ENCODE measurements around the gene OR52H1. TPM values are rescaled to one million over a fixed set of nuclear protein-coding genes. Genes with fewer than 3 reads are reported as not detected.

OR52H1 gene
- total and polyA plus RNA-seq, 4 experiments from 2014 or later = not detected

DNA sequence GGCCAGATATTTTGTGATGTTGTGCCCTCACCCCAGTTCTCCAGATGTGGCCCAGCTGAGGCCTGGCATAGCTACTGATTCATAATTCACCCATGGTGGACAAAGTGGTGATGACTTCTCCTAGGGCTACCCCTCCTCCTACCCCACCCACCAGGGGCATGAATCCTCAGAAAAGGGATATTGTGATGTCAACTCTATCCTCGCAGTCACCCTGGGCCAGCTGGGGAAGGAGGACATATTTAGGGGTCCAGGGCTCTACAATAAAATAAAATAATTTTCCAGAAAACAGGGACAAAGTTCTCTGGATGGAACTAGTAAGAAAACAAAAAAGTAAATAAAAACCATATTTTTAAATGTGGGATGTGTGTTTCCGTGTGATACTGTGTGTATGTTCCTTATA, 31.7 kb downstream of the OR52H1 start, which contains the start of gene UBQLNL:
TSS of gene UBQLNL (minus strand) at position 101 of the 400 bp plus-strand sequence. CDS start 258 bp downstream, outside the sequence.
- Histone ChIP-seq H3K4me3 (ENCODE audit: low read length in 2 of 2) (no peak within 1 kb of the TSS), H3K27me3 (ENCODE audit: insufficient read depth, low read length) (no peaks in the 10 kb centered on the region), H3K36me3 (ENCODE audit: insufficient read depth, low read length) (no peaks in the 10 kb centered on the region), H3K27ac (ENCODE audit: low read depth, low read length) (no peak within 1 kb of the TSS), H3K9me3 (ENCODE audit: control insufficient read depth in 1 of 2, low read length in 2 of 2) (no peaks in the 10 kb centered on the region), H3K4me1 (ENCODE audit: insufficient read depth, low read length) (no peaks in the 10 kb centered on the region)
- Mint-ChIP-seq H3K27me3 (peaks cover 0 to 2% of the 10 kb centered on the region in 2 donors), H3K9me3 (no peaks in the 10 kb centered on the region), H3K4me3 (no peak within 1 kb of the TSS), H3K4me1 (no peaks in the 10 kb centered on the region), H3K27ac (no peak within 1 kb of the TSS), H3K36me3 (no peaks in the 10 kb centered on the region)
- POLR2A ChIA-PET (ENCODE audit: partially characterized antibody) = no interaction called here
- intact Hi-C loops (cut with micrococcal nuclease) = no loop called here
- DNase-seq = no peak
- CTCF ChIA-PET (ENCODE audit: partially characterized antibody) = no interaction called here

DNA sequence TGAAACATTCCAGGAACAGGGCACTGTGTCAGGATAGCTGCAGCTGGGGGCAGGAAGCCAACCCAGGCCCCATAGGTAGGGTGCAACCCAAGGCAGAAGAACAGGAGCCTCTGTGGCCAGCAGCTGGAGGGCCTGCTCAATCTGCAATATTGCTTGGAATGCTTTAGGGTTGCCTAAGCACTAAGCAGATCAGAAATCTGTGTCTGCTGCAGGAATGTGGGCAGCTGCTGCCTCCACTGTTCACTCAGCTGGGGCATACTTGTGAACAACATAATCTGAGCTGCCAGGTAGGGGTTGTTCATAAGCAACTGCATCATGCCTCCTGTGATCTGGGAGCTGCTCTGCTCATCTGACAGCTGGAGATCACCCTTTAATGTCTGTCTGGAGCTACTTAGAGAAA, 33.5 kb downstream of the OR52H1 start:
- H3K27ac ChIP-seq (ENCODE audit: low read depth, low read length) = no peak overlapping the region
- Mint-ChIP-seq H3K4me1 (no peaks in the 10 kb centered on the region), H3K27me3 (peaks cover 0 to 2% of the 10 kb centered on the region in 2 donors), H3K9me3 (no peaks in the 10 kb centered on the region), H3K27ac (no peak overlapping the region), H3K4me3 (no peak overlapping the region), H3K36me3 (no peaks in the 10 kb centered on the region)
- no peaks in the 10 kb centered on the region for H3K36me3 ChIP-seq (ENCODE audit: insufficient read depth, low read length)
- H3K9me3 ChIP-seq (ENCODE audit: control insufficient read depth in 1 of 2, low read length in 2 of 2) = no peaks in the 10 kb centered on the region
- no peak for DNase-seq
- H3K4me3 ChIP-seq (ENCODE audit: low read length in 2 of 2) = no peak overlapping the region
- POLR2A ChIA-PET (ENCODE audit: partially characterized antibody) = no interaction called here
- H3K4me1 ChIP-seq (ENCODE audit: insufficient read depth, low read length) = no peaks in the 10 kb centered on the region
- no peaks in the 10 kb centered on the region for H3K27me3 ChIP-seq (ENCODE audit: insufficient read depth, low read length)
- intact Hi-C loops (cut with micrococcal nuclease) = no loop called here
- CTCF ChIA-PET (ENCODE audit: partially characterized antibody) = no interaction called here

DNA sequence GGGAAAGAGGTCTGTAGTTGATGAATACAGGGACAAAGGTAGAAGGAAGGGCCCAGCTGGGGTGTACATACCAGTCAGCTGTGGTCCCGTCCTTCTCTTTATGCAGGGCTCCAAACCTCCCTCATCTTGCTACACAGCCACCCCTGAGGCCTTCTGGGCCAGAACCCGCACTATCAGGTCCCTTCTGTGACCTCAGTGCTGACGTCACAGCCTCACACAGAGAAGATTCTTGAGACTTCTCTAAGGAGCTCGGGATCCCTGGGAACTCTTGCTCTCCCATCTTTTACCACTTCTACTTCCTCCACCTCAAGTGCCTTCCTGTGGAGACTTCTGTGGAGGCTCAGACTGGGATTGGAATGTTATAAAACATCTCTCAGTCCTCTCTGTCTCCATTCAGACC, 38.5 kb downstream of the OR52H1 start, which contains the start of gene UBQLN3:
TSS of gene UBQLN3 (minus strand) at position 155 of the 400 bp plus-strand sequence. CDS start 399 bp downstream, outside the sequence.
- H3K27me3 Mint-ChIP-seq = peaks cover 8 to 9% of the 10 kb centered on the region in 2 donors
- H3K4me3 Mint-ChIP-seq = no peak within 1 kb of the TSS
- no peaks in the 10 kb centered on the region for H3K9me3 Mint-ChIP-seq
- H3K4me1 Mint-ChIP-seq = no peaks in the 10 kb centered on the region
- intact Hi-C loops (cut with micrococcal nuclease) = no loop called here
- no peak for DNase-seq
- Histone ChIP-seq H3K9me3 (ENCODE audit: control insufficient read depth in 1 of 2, low read length in 2 of 2) (no peaks in the 10 kb centered on the region), H3K36me3 (ENCODE audit: insufficient read depth, low read length) (no peaks in the 10 kb centered on the region), H3K4me3 (ENCODE audit: low read length in 2 of 2) (no peak within 1 kb of the TSS), H3K27me3 (ENCODE audit: insufficient read depth, low read length) (no peaks in the 10 kb centered on the region), H3K4me1 (ENCODE audit: insufficient read depth, low read length) (no peaks in the 10 kb centered on the region), H3K27ac (ENCODE audit: low read depth, low read length) (no peak within 1 kb of the TSS)
- no peaks in the 10 kb centered on the region for H3K36me3 Mint-ChIP-seq
- no peak within 1 kb of the TSS for H3K27ac Mint-ChIP-seq
- CTCF ChIA-PET (ENCODE audit: partially characterized antibody) = no interaction called here
- POLR2A ChIA-PET (ENCODE audit: partially characterized antibody) = no interaction called here

DNA sequence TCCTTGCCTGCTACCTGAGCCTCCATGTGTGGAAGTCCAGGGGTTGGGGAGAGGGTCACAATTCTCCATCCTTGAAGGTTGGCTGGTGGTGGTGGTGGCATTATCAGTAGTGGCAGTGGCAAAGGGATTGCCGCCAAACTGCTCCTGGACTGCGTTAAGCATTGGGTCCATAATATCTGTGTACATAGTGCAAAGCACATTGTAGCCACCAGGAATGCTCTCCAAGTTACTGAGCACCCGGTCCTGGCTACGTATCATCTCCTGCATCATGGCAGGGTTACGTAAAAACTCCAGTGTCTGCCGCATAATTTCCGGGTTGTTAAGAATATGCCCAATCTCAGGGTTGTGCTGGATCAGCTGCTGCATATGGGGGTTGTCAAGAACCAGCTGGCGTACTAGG, 39.7 kb downstream of the OR52H1 start:
- peaks cover 9 to 11% of the 10 kb centered on the region in 2 donors for H3K27me3 Mint-ChIP-seq

DNA sequence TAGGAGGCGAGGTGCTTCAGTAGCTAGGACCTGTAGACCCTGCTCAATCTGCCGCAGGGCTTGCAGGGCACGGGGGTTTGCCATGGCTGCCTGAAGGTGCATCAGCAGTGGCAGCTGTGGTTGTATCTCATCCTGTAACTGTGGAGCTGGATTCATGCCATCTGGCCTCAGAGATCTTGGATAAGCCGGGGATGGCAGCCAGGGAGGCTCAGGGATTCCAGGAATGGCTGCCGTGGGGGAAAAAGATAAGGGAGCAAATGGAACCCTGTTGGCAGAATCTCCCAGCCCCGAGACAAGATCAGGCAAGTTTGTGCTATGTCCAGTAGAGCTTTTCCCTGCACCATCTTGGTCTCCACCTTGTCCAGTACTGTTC, 40.4 kb downstream of the OR52H1 start:
- H3K27ac ChIP-seq (ENCODE audit: low read depth, low read length) = no peak overlapping the region
- no peaks in the 10 kb centered on the region for H3K4me1 ChIP-seq (ENCODE audit: insufficient read depth, low read length)
- no peak overlapping the region for H3K4me3 Mint-ChIP-seq
- no peaks in the 10 kb centered on the region for H3K27me3 ChIP-seq (ENCODE audit: insufficient read depth, low read length)
- H3K4me3 ChIP-seq (ENCODE audit: low read length in 2 of 2) = no peak overlapping the region
- H3K27ac Mint-ChIP-seq = no peak overlapping the region
- H3K36me3 ChIP-seq (ENCODE audit: insufficient read depth, low read length) = no peaks in the 10 kb centered on the region
- POLR2A ChIA-PET (ENCODE audit: partially characterized antibody) = no interaction called here
- CTCF ChIA-PET (ENCODE audit: partially characterized antibody) = no interaction called here
- H3K9me3 Mint-ChIP-seq = no peaks in the 10 kb centered on the region
- H3K9me3 ChIP-seq (ENCODE audit: control insufficient read depth in 1 of 2, low read length in 2 of 2) = no peaks in the 10 kb centered on the region
- peaks cover 8 to 11% of the 10 kb centered on the region in 2 donors for H3K27me3 Mint-ChIP-seq
- no peak for DNase-seq
- H3K36me3 Mint-ChIP-seq = no peaks in the 10 kb centered on the region
- intact Hi-C loops (cut with micrococcal nuclease) = no loop called here
- no peaks in the 10 kb centered on the region for H3K4me1 Mint-ChIP-seq

More for the DNA sequence above, 39.7 kb downstream of the OR52H1 start:
- no peaks in the 10 kb centered on the region for H3K36me3 ChIP-seq (ENCODE audit: insufficient read depth, low read length)
- H3K9me3 ChIP-seq (ENCODE audit: control insufficient read depth in 1 of 2, low read length in 2 of 2) = no peaks in the 10 kb centered on the region
- intact Hi-C loops (cut with micrococcal nuclease) = no loop called here
- H3K27ac Mint-ChIP-seq = no peak overlapping the region
- H3K27ac ChIP-seq (ENCODE audit: low read depth, low read length) = no peak overlapping the region
- H3K27me3 ChIP-seq (ENCODE audit: insufficient read depth, low read length) = no peaks in the 10 kb centered on the region
- H3K4me1 ChIP-seq (ENCODE audit: insufficient read depth, low read length) = no peaks in the 10 kb centered on the region
- DNase-seq = no peak
- ChIA-PET POLR2A (ENCODE audit: partially characterized antibody) (no interaction called here), CTCF (ENCODE audit: partially characterized antibody) (no interaction called here)
- H3K4me3 ChIP-seq (ENCODE audit: low read length in 2 of 2) = no peak overlapping the region
- no peaks in the 10 kb centered on the region for H3K9me3 Mint-ChIP-seq
- no peak overlapping the region for H3K4me3 Mint-ChIP-seq
- H3K4me1 Mint-ChIP-seq = no peaks in the 10 kb centered on the region
- no peaks in the 10 kb centered on the region for H3K36me3 Mint-ChIP-seq

DNA sequence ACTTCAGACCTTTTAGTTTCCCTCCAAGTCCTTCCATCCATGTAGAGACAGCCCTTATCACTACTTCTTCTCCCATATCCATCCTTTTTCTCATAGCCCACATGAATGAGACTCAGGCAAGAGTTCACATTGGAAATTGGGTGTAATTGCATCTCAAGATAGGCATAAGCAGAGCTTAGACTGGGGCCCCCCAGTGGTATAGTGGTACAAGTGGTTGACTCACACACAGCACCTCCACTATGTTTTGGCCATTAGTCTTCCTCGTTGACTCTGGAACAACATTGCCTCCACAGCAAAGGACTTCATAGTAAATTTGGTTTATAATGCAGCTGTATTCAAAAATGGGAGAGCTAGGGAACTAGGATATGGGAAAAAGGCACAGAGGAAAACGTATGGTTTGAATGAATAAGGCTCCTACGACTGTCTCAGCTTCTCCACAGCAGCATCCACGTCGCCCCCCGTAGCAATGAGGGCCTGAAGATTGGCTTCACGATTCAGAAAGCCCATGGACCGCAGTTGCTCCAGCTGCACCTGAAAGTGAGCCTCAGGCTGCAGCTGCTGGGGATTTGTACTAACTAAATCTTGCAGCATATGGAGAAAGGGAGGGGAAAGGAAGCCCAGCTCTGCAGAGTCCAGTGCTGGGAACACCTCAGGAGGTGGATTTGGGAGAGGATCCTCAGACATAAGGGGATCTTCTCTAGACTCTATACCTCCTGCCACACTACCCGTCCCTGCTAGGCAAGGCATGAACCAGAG, 41.0 kb downstream of the OR52H1 start:
- CTCF ChIA-PET (ENCODE audit: partially characterized antibody) = no interaction called here
- Histone ChIP-seq H3K4me3 (ENCODE audit: low read length in 2 of 2) (no peak overlapping the region), H3K4me1 (ENCODE audit: insufficient read depth, low read length) (no peaks in the 10 kb centered on the region), H3K27me3 (ENCODE audit: insufficient read depth, low read length) (no peaks in the 10 kb centered on the region), H3K36me3 (ENCODE audit: insufficient read depth, low read length) (no peaks in the 10 kb centered on the region), H3K27ac (ENCODE audit: low read depth, low read length) (no peak overlapping the region), H3K9me3 (ENCODE audit: control insufficient read depth in 1 of 2, low read length in 2 of 2) (no peaks in the 10 kb centered on the region)
- Mint-ChIP-seq H3K27ac (no peak overlapping the region), H3K4me3 (no peak overlapping the region), H3K9me3 (no peaks in the 10 kb centered on the region), H3K4me1 (no peaks in the 10 kb centered on the region), H3K27me3 (peaks cover 8 to 11% of the 10 kb centered on the region in 2 donors), H3K36me3 (no peaks in the 10 kb centered on the region)
- POLR2A ChIA-PET (ENCODE audit: partially characterized antibody) = no interaction called here
- intact Hi-C loops (cut with micrococcal nuclease) = no loop called here
- no peak for DNase-seq

DNA sequence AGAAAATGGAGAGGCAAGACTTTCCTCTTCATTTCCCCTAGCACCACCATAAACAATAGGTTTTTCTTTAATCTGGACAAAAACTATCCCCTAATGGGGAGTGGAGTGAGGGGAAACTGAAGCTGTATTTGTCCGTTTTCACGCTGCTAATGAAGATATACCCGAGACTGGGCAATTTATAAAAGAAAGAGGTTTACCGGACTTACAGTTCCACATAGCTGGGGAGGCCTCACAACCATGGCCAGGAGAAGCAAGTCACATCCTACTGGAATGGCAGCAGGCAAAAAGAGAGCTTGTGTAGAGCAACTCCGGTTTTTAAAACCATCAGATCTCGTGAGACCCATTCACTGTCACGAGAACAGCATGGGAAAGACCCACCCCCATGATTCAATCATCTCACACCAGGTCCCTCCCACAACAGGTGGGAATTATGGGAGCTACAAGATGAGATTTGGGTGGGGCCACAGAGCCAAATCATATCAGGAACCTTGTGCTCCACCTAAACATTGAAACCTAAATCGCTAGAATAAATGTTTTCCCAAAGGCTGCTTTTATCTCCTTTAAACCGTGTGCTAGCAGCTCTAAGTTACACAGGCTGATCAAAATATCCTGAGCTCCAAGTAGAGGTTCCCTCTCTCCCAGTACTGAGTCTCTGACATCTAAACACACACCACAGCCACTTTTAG, 42.8 kb downstream of the OR52H1 start:
- no peaks in the 10 kb centered on the region for H3K27me3 ChIP-seq (ENCODE audit: insufficient read depth, low read length)
- intact Hi-C loops (cut with micrococcal nuclease) = no loop called here

More for the DNA sequence above, 42.8 kb downstream of the OR52H1 start:
- H3K4me3 ChIP-seq (ENCODE audit: low read length in 2 of 2) = no peak overlapping the region
- H3K36me3 Mint-ChIP-seq = no peaks in the 10 kb centered on the region
- ChIA-PET POLR2A (ENCODE audit: partially characterized antibody) (no interaction called here), CTCF (ENCODE audit: partially characterized antibody) (no interaction called here)
- H3K27ac ChIP-seq (ENCODE audit: low read depth, low read length) = no peak overlapping the region
- peaks cover 8 to 11% of the 10 kb centered on the region in 2 donors for H3K27me3 Mint-ChIP-seq
- DNase-seq = no peak
- H3K27ac Mint-ChIP-seq = no peak overlapping the region
- no peaks in the 10 kb centered on the region for H3K4me1 Mint-ChIP-seq
- no peak overlapping the region for H3K4me3 Mint-ChIP-seq
- no peaks in the 10 kb centered on the region for H3K9me3 Mint-ChIP-seq
- no peaks in the 10 kb centered on the region for H3K4me1 ChIP-seq (ENCODE audit: insufficient read depth, low read length)
- H3K36me3 ChIP-seq (ENCODE audit: insufficient read depth, low read length) = no peaks in the 10 kb centered on the region
- no peaks in the 10 kb centered on the region for H3K9me3 ChIP-seq (ENCODE audit: control insufficient read depth in 1 of 2, low read length in 2 of 2)

Measured in CD4-positive, alpha-beta memory T cell (primary cell).